Measurements from ENCODE around the gene MXD3.

DNA sequence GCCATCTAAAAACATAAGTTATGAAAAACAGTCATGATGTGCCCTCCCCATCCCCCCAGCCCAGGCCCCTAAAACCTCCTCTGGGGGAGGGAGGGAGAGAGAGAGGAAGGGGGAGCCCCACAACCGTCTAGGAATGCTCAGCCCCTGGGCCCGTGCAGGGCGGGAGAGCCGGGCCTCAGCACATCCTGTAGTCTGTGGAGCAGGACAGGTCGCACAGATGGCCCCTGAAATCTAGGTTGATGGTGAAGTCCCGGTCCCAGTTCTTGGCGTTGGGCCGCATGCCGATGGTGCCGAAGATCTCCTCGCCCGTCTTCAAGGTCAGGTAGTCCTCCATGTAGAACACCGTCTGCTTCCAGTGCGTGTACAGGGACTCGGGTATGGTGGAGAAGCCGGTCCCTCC lies 46.3 kb downstream of the MXD3 start:
- TF ChIP-seq CTCF (IDR thresholded peaks at IDR 0.05) (no peak), EZH2phosphoT487 (IDR thresholded peaks at IDR 0.05) (no peak)

All from neural progenitor cell (in vitro differentiated cells).